Upper lobe of left lung (tissue), 4 donors: ENCODE results near the gene COG5.

Experiments
- CTCF ChIP-seq, 6 experiments: fragments of 450-650 bp in 4 of 6; fragments of 200-600 bp in 2 of 6; sonication (generic) in 2 of 6; IDR thresholded peaks; one replicate each; pipeline ENCODE4 v1.5.1; 2016 to 2019; ENCODE audit warnings: antibody characterized with exemption in 6 of 6
- POLR2A ChIP-seq, 4 donors: fragments of 450-650 bp; IDR thresholded peaks; one replicate each; pipeline ENCODE4 v1.5.1; 2016 to 2017; ENCODE audit warnings: antibody characterized with exemption in 4 of 4, mild to moderate bottlenecking in 2 of 4
- POLR2AphosphoS5 ChIP-seq, 2 donors: sonication (generic); formaldehyde crosslinking; IDR thresholded peaks; one replicate each; pipeline ENCODE4 v1.5.1; 2017; ENCODE audit warnings: antibody characterized with exemption in 2 of 2

GRCh38 chr7:107319724-107320228 is 243.9 kb downstream of the COG5 start:
- TF ChIP-seq POLR2AphosphoS5 (IDR thresholded peaks at IDR 0.05) (no peak), POLR2A (IDR thresholded peaks at IDR 0.05) (no peak), CTCF (IDR thresholded peaks at IDR 0.05) (no peak)
